GM21528 (cell line): ENCODE results near the gene CLIP2.
"Not testable (repeated sequence)": the region's sequence is repeated elsewhere in the genome, so short reads cannot be mapped to it uniquely, and the experiment has no call there.

ENCODE experiments used
- ATAC-seq: cut with Tn5 transposase; IDR thresholded peaks from one replicate; pipeline ENCODE4 v1.9.1; 2021; ENCODE audit warnings: mild to moderate bottlenecking, moderate library complexity; ENCODE audit not compliant: unreplicated experiment, low FRiP score

The CLIP2 gene

GRCh38 chr7:74325210-74325565 lies 36.0 kb downstream of the CLIP2 start:
- ATAC-seq, result no peak

- ATAC-seq, result no peak
Observed at GRCh38 chr7:74329225-74329624, 40.0 kb downstream of the CLIP2 start.

GRCh38 chr7:74332373-74333176 lies 43.4 kb downstream of the CLIP2 start:
- ATAC-seq, result no peak

GRCh38 chr7:74334030-74334429 lies 44.8 kb downstream of the CLIP2 start:
- ATAC-seq, result no peak

GRCh38 chr7:74337926-74338325 lies 48.7 kb downstream of the CLIP2 start:
- no peak for ATAC-seq

- no peak for ATAC-seq
Observed at GRCh38 chr7:74338366-74339108, 49.3 kb downstream of the CLIP2 start.

- not testable (repeated sequence) for ATAC-seq
Observed at GRCh38 chr7:74339648-74340047, 50.4 kb downstream of the CLIP2 start.

GRCh38 chr7:74343281-74344131 lies 54.3 kb downstream of the CLIP2 start:
- ATAC-seq, result no peak

- no peak for ATAC-seq
Observed at GRCh38 chr7:74344132-74344496, 54.9 kb downstream of the CLIP2 start.

GRCh38 chr7:74344786-74345185 lies 55.6 kb downstream of the CLIP2 start:
- ATAC-seq, result no peak

- ATAC-seq, result no peak
Observed at GRCh38 chr7:74345970-74346369, 56.8 kb downstream of the CLIP2 start.

- ATAC-seq, result no peak
Observed at GRCh38 chr7:74349621-74350020, 60.4 kb downstream of the CLIP2 start.

GRCh38 chr7:74350751-74351150 lies 61.5 kb downstream of the CLIP2 start:
- no peak for ATAC-seq

GRCh38 chr7:74351836-74352235 lies 62.6 kb downstream of the CLIP2 start:
- ATAC-seq, result no peak

GRCh38 chr7:74352551-74353138 lies 63.4 kb downstream of the CLIP2 start:
- ATAC-seq, result not testable (repeated sequence)

GRCh38 chr7:74354009-74354408 lies 64.8 kb downstream of the CLIP2 start:
- ATAC-seq, result no peak

- no peak for ATAC-seq
Observed at GRCh38 chr7:74355091-74355490, 65.9 kb downstream of the CLIP2 start.

GRCh38 chr7:74356589-74357315 lies 67.5 kb downstream of the CLIP2 start:
- ATAC-seq, result no peak

GRCh38 chr7:74360008-74360407 lies 70.8 kb downstream of the CLIP2 start:
- ATAC-seq, result no peak

- no peak for ATAC-seq
Observed at GRCh38 chr7:74362266-74362665, 73.1 kb downstream of the CLIP2 start.
